Body of pancreas (tissue), 4 donors: ENCODE results near the gene SLC49A4. TPM values are rescaled to one million over a fixed set of nuclear protein-coding genes. Genes with fewer than 3 reads are reported as not detected.

Source experiments
- ATAC-seq: fragments of 150-250 bp; one replicate; pipeline ENCODE4 v1.9.1; 2016
- DNase-seq, 4 donors: peaks; one replicate each; pipeline ENCODE4 v3.0.0-alpha.2; 2019
- H3K27ac ChIP-seq, 4 donors: fragments of 200-600 bp; sonication (generic); 1 replicate in 3 of 4; 2 replicates in 1 of 4; pipeline versions ENCODE4 v1.5.1 to v1.6.1; 2016 to 2019; ENCODE audit warnings: mild to moderate bottlenecking in 1 of 4, mixed read lengths in 1 of 4, moderate library complexity in 1 of 4
- H3K27me3 ChIP-seq, 2 donors: fragments of 200-600 bp; sonication (generic); one replicate each; pipeline ENCODE4 v1.6.0; 2016; ENCODE audit warnings: mild to moderate bottlenecking in 1 of 2
- H3K36me3 ChIP-seq, 2 donors: fragments of 200-600 bp; sonication (generic); replicated peaks in 1 of 2; 2 replicates each; pipeline ENCODE4 v1.5.1; 2016; ENCODE audit warnings: low read depth in 2 of 2; ENCODE audit not compliant: insufficient read depth in 1 of 2
- H3K4me1 ChIP-seq: fragments of 200-600 bp; sonication (generic); one replicate; pipeline ENCODE4 v1.6.0; 2016
- H3K4me3 ChIP-seq, 2 donors: fragments of 200-600 bp; sonication (generic); 1 replicate in 1 of 2; 2 replicates in 1 of 2; pipeline ENCODE4 v1.5.1; 2016 to 2019
- H3K9me3 ChIP-seq, 3 donors: fragments of 200-600 bp; sonication (generic); 1 replicate in 2 of 3; 2 replicates in 1 of 3; pipeline ENCODE4 v1.5.1; 2016
- POLR2A ChIP-seq, 3 donors: fragments of 450-650 bp; IDR thresholded peaks; one replicate each; pipeline ENCODE4 v1.6.1; 2016; ENCODE audit warnings: antibody characterized with exemption in 3 of 3, mild to moderate bottlenecking in 2 of 3
- WGBS, 2 donors: methylation state at CpG; one replicate each; pipeline ENCODE4 v1.1.5; 2017; 5-methylcytosine and 5-hydroxymethylcytosine counted together
- intact Hi-C: fragments of 100-400 bp; cut with DNase I; formaldehyde crosslinking; loops from one replicate; pipeline ENCODE4 v1.15.1; 2023
- total RNA-seq, 2 donors: library from RNA; depleted of rRNA; stranded (reverse); fragments of >200 nt; gene quantifications; one replicate each; pipeline ENCODE4 v1.1.0, GENCODE V29; 2016
- TF ChIP-seq, protein P1 (sequence below), 7 experiments: fragments of 450-650 bp in 4 of 7; fragments of 200-600 bp in 3 of 7; sonication (generic) in 3 of 7; IDR thresholded peaks; one replicate each; pipeline ENCODE4 v1.5.1; 2016 to 2019; ENCODE audit warnings: antibody characterized with exemption in 7 of 7

Gene SLC49A4
- total RNA-seq, 2 donors from 2014 or later: 20.8 to 23.6 TPM

DNA sequence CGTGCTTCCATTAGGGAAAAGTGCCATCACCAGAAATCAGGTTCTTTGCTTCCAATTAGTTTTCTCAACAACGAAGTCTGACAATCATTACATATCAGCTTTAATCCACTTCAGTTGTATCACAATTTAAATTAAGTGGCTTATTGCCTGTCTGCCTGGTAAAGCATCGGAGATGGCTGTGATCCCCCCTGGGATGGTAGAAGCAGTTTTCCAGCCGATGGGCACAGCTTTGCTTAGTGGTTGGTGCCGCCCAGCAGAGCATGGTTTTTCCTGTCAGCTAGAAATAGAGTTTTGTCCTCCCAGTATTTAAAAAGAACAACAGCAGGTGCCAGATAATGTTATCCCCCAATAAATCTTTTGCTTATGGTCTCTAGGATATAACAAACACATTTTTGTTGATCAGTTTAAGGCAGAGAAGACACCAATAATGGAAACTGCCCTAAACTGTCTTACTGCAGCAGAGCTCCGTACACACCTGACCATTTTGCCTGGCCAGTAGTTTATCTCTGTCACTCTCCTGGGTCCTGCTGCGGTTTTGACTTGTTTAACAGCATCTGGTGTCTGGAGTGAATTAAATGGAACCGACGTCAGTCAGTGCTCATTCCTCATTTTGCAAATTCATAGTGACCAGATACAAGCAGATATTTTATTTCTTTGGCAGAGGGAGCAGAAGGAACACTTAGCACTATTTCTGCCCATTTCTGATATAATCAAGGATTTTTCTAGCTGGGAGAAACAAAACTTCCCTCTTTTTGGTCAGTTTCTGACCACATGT lies 79.1 kb downstream of the SLC49A4 start:
- Histone ChIP-seq H3K36me3 (no peaks in the 10 kb centered on the region), H3K4me3 (no peak overlapping the region), H3K27me3 (no peaks in the 10 kb centered on the region), H3K9me3 (no peaks in the 10 kb centered on the region), H3K4me1 (no peaks in the 10 kb centered on the region), H3K27ac (no peak overlapping the region)
- 93 to 95% methylated on average over 9 of the region's 9 CpGs for WGBS, 2 donors
- ATAC-seq (no peak), DNase-seq (no peak)
- intact Hi-C loops: no loop called here
- TF ChIP-seq, protein P1, sequence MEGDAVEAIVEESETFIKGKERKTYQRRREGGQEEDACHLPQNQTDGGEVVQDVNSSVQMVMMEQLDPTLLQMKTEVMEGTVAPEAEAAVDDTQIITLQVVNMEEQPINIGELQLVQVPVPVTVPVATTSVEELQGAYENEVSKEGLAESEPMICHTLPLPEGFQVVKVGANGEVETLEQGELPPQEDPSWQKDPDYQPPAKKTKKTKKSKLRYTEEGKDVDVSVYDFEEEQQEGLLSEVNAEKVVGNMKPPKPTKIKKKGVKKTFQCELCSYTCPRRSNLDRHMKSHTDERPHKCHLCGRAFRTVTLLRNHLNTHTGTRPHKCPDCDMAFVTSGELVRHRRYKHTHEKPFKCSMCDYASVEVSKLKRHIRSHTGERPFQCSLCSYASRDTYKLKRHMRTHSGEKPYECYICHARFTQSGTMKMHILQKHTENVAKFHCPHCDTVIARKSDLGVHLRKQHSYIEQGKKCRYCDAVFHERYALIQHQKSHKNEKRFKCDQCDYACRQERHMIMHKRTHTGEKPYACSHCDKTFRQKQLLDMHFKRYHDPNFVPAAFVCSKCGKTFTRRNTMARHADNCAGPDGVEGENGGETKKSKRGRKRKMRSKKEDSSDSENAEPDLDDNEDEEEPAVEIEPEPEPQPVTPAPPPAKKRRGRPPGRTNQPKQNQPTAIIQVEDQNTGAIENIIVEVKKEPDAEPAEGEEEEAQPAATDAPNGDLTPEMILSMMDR (IDR thresholded peaks at IDR 0.05): no peak

DNA sequence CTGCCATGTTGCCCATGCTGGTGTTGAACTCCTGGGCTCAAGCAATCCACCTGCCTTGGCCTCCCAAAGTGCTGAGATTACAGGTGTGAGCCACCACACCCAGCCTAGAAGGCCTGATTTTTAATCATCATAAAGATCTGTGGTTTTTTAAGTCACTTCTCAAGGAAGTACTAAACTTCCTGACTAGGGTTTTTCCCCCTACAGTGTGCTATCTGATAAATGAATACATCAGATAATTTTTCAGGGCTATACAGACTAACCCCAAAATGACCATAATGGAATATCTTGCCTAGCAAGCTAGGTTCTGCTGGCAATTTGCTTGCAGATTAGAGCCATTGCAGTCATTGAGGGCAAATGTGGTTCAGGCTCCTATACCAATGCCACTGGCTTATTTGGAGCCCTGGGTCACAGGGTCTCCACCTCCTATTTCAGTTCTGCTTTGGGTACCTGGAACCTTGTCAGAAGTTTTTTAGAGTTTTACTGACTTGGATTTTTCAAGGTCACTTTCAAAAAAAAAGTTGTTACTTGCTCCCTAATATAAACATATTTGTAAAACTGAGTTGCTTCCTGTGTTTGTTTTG lies 80.8 kb downstream of the SLC49A4 start:
- H3K27ac ChIP-seq: no peak overlapping the region
- no peak for DNase-seq
- ATAC-seq: no peak
- peaks cover 6% of the 10 kb centered on the region for H3K4me1 ChIP-seq
- TF ChIP-seq, protein P1 (IDR thresholded peaks at IDR 0.05): no peak
- TF ChIP-seq POLR2A (IDR thresholded peaks at IDR 0.05): no peak
- H3K9me3 ChIP-seq: no peaks in the 10 kb centered on the region
- no peak overlapping the region for H3K4me3 ChIP-seq
- no peaks in the 10 kb centered on the region for H3K27me3 ChIP-seq
- intact Hi-C loops: no loop called here
- H3K36me3 ChIP-seq: peaks cover 0 to 4% of the 10 kb centered on the region in 2 donors

DNA sequence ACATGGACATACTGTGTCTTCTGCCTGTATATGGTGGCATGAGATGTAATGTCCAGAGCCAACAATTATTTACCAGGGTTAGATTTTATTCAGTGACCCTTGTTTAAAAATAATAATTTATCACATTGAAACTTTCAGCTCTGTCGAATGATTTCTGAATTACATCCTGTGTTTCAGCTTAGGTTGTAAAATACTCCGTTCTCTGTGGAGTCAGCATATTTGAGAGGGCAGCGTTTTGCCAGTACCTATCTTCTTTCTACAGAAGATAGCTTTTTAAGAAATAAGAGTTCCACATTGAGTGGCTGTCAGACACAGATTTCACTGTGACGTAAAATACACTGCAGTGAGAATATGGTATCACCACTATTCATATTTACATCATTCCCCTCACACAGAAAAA lies 85.3 kb downstream of the SLC49A4 start:
- no peak overlapping the region for H3K4me3 ChIP-seq
- whole genome bisulfite sequencing, 2 donors: 48 to 50% methylated on average over 4 of the region's 4 CpGs
- H3K27me3 ChIP-seq: no peaks in the 10 kb centered on the region
- DNase-seq (no peak), ATAC-seq (no peak)
- no peak overlapping the region for H3K27ac ChIP-seq
- H3K36me3 ChIP-seq: peaks cover 0 to 4% of the 10 kb centered on the region in 2 donors
- peaks cover 9% of the 10 kb centered on the region for H3K4me1 ChIP-seq
- H3K9me3 ChIP-seq: no peaks in the 10 kb centered on the region
- TF ChIP-seq, protein P1 (IDR thresholded peaks at IDR 0.05): no peak
- TF ChIP-seq POLR2A (IDR thresholded peaks at IDR 0.05): no peak
- intact Hi-C loops: no loop called here

DNA sequence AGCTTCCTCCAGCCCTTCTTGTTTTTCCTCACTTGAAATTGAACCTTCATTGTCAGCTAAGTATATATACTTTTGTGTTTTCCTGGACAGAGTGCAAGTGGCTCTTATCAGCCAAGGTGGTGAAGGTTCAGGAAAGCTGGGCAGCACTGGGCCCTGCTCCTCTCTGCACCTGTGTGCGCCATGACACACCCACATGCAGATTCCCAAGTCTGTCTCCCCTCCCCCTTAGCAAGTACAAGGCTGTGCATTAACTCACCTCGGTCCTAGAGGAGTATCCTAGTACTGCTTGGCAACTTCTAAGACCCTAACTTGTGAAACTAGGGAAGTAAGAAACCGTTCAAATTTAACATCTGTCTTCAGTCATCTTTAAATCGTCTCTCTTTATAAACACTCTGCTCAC lies 85.8 kb downstream of the SLC49A4 start:
- intact Hi-C loops: no loop called here
- TF ChIP-seq, protein P1 (IDR thresholded peaks at IDR 0.05): peak in 1 of 7 experiments; percentile 11
- no peak for TF ChIP-seq POLR2A (IDR thresholded peaks at IDR 0.05)
- Histone ChIP-seq H3K36me3 (peaks cover 0 to 4% of the 10 kb centered on the region in 2 donors), H3K4me3 (no peak overlapping the region), H3K9me3 (no peaks in the 10 kb centered on the region), H3K27ac (no peak overlapping the region), H3K4me1 (peaks cover 9% of the 10 kb centered on the region), H3K27me3 (no peaks in the 10 kb centered on the region)
- ATAC-seq: peak; percentile 42
- peak in 2 of 4 donors; percentile 40 to 51 for DNase-seq
- 41 to 42% methylated on average over 4 of the region's 4 CpGs for WGBS, 2 donors
